HPDE6-E6E7 (cell line): ENCODE data around the gene METTL27.
"Not testable (repeated sequence)": the region's sequence is repeated elsewhere in the genome, so short reads cannot be mapped to it uniquely, and the experiment has no call there.

Experiments used
- DNase-seq: peaks from one replicate; pipeline ENCODE4 v3.0.0; 2011; ENCODE audit warnings: missing footprints; ENCODE audit errors: extremely low spot score

The METTL27 gene

GRCh38 chr7:73839290-73839689, 3.0 kb downstream of the METTL27 start:
- no peak for DNase-seq

- no peak for DNase-seq
Measured at GRCh38 chr7:73838642-73839041, 3.7 kb downstream of the METTL27 start.

GRCh38 chr7:73837167-73837566, 5.1 kb downstream of the METTL27 start:
- not testable (repeated sequence) for DNase-seq

GRCh38 chr7:73834626-73835191, 7.6 kb downstream of the METTL27 start:
- DNase-seq = no peak

GRCh38 chr7:73833251-73833919, 8.9 kb downstream of the METTL27 start:
- no peak for DNase-seq

- no peak for DNase-seq
Measured at GRCh38 chr7:73832806-73833205, 9.5 kb downstream of the METTL27 start.

GRCh38 chr7:73831834-73832651, 10.3 kb downstream of the METTL27 start:
- DNase-seq = no peak

- DNase-seq = no peak
Measured at GRCh38 chr7:73831584-73831833, 10.8 kb downstream of the METTL27 start.

GRCh38 chr7:73830681-73831583, 11.4 kb downstream of the METTL27 start, which contains the start of gene CLDN4:
TSS of gene CLDN4 (plus strand) at chr7:73830996. CDS start at chr7:73831202, 206 bp downstream.
- DNase-seq = no peak

GRCh38 chr7:73829921-73830680, 12.2 kb downstream of the METTL27 start:
- no peak for DNase-seq

- DNase-seq = no peak
Measured at GRCh38 chr7:73829505-73829904, 12.8 kb downstream of the METTL27 start.

- no peak for DNase-seq
Measured at GRCh38 chr7:73828972-73829371, 13.3 kb downstream of the METTL27 start.

- DNase-seq = no peak
Measured at GRCh38 chr7:73828107-73828803, 14.1 kb downstream of the METTL27 start.

- DNase-seq = no peak
Measured at GRCh38 chr7:73827567-73828106, 14.7 kb downstream of the METTL27 start.

- DNase-seq = no peak
Measured at GRCh38 chr7:73824986-73825385, 17.3 kb downstream of the METTL27 start.

- no peak for DNase-seq
Measured at GRCh38 chr7:73823873-73824592, 18.3 kb downstream of the METTL27 start.

GRCh38 chr7:73823257-73823656, 19.1 kb downstream of the METTL27 start:
- no peak for DNase-seq

GRCh38 chr7:73822319-73823173, 19.8 kb downstream of the METTL27 start:
- DNase-seq = peak; percentile 98
